Breast epithelium (tissue), 4 donors: ENCODE measurements around the gene MCRIP2. TPM values are rescaled to one million over a fixed set of nuclear protein-coding genes. Genes with fewer than 3 reads are reported as not detected.

Experiments
- DNase-seq, 2 donors: peaks; one replicate each; pipeline ENCODE4 v3.0.0-alpha.2; 2019; ENCODE audit warnings: low spot score in 2 of 2
- H3K27ac ChIP-seq, 2 donors: fragments of 200-600 bp; sonication (generic) in 1 of 2; one replicate each; pipeline ENCODE4 v1.5.1; 2016 to 2019; ENCODE audit warnings: mild to moderate bottlenecking in 1 of 2
- H3K27me3 ChIP-seq, 2 donors: fragments of 200-600 bp; sonication (generic) in 1 of 2; one replicate each; pipeline versions ENCODE4 v1.5.1 to v1.6.0; 2017 to 2019; ENCODE audit warnings: control low read depth in 1 of 2, mild to moderate bottlenecking in 1 of 2
- H3K36me3 ChIP-seq: fragments of 200-600 bp; one replicate; pipeline ENCODE4 v1.5.1; 2019
- H3K4me1 ChIP-seq, 2 donors: fragments of 200-600 bp; sonication (generic); one replicate each; pipeline ENCODE4 v1.5.1; 2016 to 2019; ENCODE audit warnings: control low read depth in 1 of 2
- H3K4me3 ChIP-seq, 3 donors: fragments of 200-600 bp; sonication (generic); 1 replicate in 2 of 3; 2 replicates in 1 of 3; pipeline ENCODE4 v1.5.1; 2016 to 2019; ENCODE audit warnings: mild to moderate bottlenecking in 3 of 3, moderate library complexity in 2 of 3
- H3K9me3 ChIP-seq, 2 donors: fragments of 200-600 bp; sonication (generic) in 1 of 2; one replicate each; pipeline ENCODE4 v1.5.1; 2016 to 2019; ENCODE audit warnings: control low read depth in 1 of 2
- POLR2A ChIP-seq: fragments of 450-650 bp; IDR thresholded peaks from one replicate; pipeline ENCODE4 v1.6.1; 2016; ENCODE audit warnings: antibody characterized with exemption, mild to moderate bottlenecking, moderate library complexity
- POLR2AphosphoS5 ChIP-seq, 3 donors: sonication (generic); formaldehyde crosslinking; IDR thresholded peaks; one replicate each; pipeline ENCODE4 v1.6.1; 2017; ENCODE audit warnings: antibody characterized with exemption in 3 of 3
- intact Hi-C: fragments of 100-400 bp; cut with DNase I; formaldehyde crosslinking; loops from one replicate; pipeline ENCODE4 v1.15.1; 2023; ENCODE audit warnings: low total_unique reads
- total RNA-seq, 3 donors: library from RNA; depleted of rRNA; stranded (reverse); fragments of >200 nt; gene quantifications; one replicate each; pipeline ENCODE4 v1.1.0, GENCODE V29; 2016
- TF ChIP-seq, protein P1 (sequence below), 3 donors: fragments of 450-650 bp; IDR thresholded peaks; one replicate each; pipeline ENCODE4 v1.5.1; 2016 to 2017; ENCODE audit warnings: antibody characterized with exemption in 3 of 3, mild to moderate bottlenecking in 3 of 3, moderate library complexity in 3 of 3

The MCRIP2 gene
- total RNA-seq, 3 donors from 2014 or later = 26.8 to 39.7 (median 34.9) TPM

DNA sequence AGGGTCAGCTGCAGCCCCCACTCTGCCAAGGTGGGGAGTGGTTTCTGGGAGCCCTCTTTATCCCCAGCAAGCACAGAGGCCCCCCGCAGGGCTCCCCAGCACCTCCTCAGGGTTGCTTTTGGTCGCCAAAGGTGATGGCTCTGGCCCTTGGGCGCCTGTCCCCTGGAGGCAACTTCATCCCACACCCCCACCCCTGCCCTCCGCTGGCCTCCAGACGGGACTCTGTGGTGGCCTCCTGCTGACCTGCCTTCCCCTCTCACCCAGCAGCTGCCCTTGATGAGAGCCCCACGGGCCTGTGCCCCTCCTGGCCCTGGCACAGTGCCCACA, 18.5 kb downstream of the MCRIP2 start:
- Histone ChIP-seq H3K4me3 (peak overlapping the region in 1 of 3 donors; percentile 58), H3K27ac (peak overlapping the region; percentile 60 to 84)

DNA sequence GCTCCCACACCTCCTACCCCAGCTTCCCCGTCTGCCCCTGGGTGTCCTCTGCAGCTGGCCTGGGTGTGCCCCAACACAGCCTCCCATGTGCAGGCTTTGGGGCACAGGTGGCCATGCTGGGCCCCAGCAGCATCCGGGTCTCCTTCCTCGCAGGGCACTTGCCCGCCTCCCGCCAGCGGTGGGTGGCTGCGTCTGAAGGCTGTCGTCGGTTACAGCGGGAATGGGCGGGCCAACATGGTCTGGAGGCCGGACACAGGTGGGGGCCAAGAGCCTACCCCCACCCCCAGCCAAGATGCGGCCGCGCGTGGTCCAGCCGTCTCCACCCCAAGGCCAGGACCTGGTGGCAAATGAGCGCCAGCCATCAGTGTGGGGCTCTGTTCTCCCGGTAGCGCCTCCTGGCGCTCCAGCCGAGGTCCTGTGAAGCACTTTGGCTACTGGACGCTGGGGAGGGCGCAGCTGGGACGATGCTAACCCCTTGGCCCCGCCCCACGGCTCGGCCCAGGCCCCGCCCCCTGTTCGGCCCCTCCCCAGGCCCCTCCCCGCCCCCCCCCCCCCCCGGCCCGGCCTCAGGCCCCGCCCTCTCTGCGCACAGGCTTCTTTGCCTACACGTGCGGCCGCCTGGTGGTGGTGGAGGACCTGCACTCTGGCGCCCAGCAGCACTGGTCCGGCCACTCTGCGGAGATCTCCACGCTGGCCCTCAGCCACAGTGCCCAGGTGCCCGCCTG, 19.0 kb downstream of the MCRIP2 start:
- peak; percentile 78 to 83 for DNase-seq
- peaks cover 0 to 6% of the 10 kb centered on the region in 2 donors for H3K4me1 ChIP-seq
- H3K4me3 ChIP-seq = peak overlapping the region in 2 of 3 donors; percentile 32 to 58
- H3K9me3 ChIP-seq = no peaks in the 10 kb centered on the region
- H3K27ac ChIP-seq = peak overlapping the region; percentile 60 to 84
- no peaks in the 10 kb centered on the region for H3K36me3 ChIP-seq
- intact Hi-C loops = no loop called here
- H3K27me3 ChIP-seq = no peaks in the 10 kb centered on the region
- TF ChIP-seq POLR2A = no peak
- peak in 1 of 3 donors; percentile 15 for TF ChIP-seq POLR2AphosphoS5 (IDR thresholded peaks at IDR 0.05)
- TF ChIP-seq, protein P1, sequence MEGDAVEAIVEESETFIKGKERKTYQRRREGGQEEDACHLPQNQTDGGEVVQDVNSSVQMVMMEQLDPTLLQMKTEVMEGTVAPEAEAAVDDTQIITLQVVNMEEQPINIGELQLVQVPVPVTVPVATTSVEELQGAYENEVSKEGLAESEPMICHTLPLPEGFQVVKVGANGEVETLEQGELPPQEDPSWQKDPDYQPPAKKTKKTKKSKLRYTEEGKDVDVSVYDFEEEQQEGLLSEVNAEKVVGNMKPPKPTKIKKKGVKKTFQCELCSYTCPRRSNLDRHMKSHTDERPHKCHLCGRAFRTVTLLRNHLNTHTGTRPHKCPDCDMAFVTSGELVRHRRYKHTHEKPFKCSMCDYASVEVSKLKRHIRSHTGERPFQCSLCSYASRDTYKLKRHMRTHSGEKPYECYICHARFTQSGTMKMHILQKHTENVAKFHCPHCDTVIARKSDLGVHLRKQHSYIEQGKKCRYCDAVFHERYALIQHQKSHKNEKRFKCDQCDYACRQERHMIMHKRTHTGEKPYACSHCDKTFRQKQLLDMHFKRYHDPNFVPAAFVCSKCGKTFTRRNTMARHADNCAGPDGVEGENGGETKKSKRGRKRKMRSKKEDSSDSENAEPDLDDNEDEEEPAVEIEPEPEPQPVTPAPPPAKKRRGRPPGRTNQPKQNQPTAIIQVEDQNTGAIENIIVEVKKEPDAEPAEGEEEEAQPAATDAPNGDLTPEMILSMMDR (IDR thresholded peaks at IDR 0.05) = peak in 2 of 3 donors; percentile 55 to 66

More for the DNA sequence above, 18.5 kb downstream of the MCRIP2 start:
- Histone ChIP-seq H3K27me3 (no peaks in the 10 kb centered on the region), H3K9me3 (no peaks in the 10 kb centered on the region), H3K36me3 (no peaks in the 10 kb centered on the region), H3K4me1 (peaks cover 0 to 6% of the 10 kb centered on the region in 2 donors)
- TF ChIP-seq POLR2A (no peak), POLR2AphosphoS5 (IDR thresholded peaks at IDR 0.05) (no peak)
- TF ChIP-seq, protein P1 (IDR thresholded peaks at IDR 0.05) = no peak
- DNase-seq = no peak
- intact Hi-C loops = no loop called here

DNA sequence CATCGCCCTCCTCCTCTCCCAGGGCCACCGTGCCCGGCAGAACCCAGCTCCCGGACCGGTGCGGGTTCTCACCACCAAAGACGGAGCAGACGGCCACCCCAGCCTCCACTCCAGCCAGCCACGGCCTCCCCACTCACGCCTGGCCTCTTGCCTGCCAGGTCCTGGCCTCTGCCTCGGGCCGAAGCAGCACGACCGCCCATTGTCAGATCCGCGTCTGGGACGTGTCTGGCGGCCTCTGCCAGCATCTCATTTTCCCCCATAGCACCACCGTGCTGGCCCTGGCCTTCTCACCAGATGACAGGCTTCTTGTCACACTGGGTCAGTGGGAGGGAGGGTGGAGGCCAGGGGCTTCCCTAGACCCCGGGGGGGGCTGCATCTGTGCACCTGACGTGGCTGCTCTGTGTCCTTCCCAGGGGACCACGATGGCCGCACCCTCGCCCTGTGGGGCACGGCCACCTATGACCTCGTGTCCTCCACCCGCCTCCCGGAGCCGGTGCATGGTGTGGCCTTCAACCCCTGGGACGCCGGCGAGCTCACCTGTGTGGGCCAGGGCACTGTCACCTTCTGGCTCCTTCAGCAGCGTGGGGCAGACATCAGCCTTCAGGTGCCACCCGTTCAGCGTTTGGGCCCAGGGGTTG, 19.7 kb downstream of the MCRIP2 start:
- no peak for DNase-seq
- peak overlapping the region; percentile 40 to 77 for H3K27ac ChIP-seq
- intact Hi-C loops = no loop called here
- H3K27me3 ChIP-seq = no peaks in the 10 kb centered on the region
- TF ChIP-seq POLR2A = no peak
- TF ChIP-seq, protein P1 (IDR thresholded peaks at IDR 0.05) = peak; percentile 2 to 55 (median 7)
- H3K4me3 ChIP-seq = peak overlapping the region in 2 of 3 donors; percentile 32 to 58
- H3K9me3 ChIP-seq = no peaks in the 10 kb centered on the region
- H3K4me1 ChIP-seq = peaks cover 0 to 6% of the 10 kb centered on the region in 2 donors
- no peaks in the 10 kb centered on the region for H3K36me3 ChIP-seq

DNA sequence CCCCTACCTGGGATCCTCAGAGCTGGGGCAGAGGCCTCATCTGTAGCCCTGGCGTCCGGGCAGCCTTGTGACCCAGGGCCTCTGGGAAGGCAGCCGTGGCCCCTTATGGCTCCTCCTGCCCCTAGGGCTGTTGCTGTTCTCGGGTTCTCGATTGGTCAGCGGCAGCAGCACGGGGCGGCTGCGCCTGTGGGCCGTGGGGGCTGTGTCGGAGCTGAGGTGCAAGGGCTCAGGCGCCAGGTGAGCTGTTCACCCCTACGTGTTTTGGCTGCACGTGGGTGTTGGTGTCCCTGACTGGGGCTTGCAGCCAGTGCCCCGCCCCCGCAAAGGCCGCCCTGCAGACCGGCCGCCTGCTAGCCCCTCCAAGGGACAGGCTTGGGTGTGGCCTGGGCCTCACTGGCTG, 20.5 kb downstream of the MCRIP2 start:
- no peaks in the 10 kb centered on the region for H3K36me3 ChIP-seq
- intact Hi-C loops = no loop called here

More for the DNA sequence above, 20.5 kb downstream of the MCRIP2 start:
- Histone ChIP-seq H3K9me3 (no peaks in the 10 kb centered on the region), H3K27me3 (no peaks in the 10 kb centered on the region), H3K4me1 (peaks cover 0 to 6% of the 10 kb centered on the region in 2 donors), H3K4me3 (no peak overlapping the region), H3K27ac (no peak overlapping the region)
- DNase-seq = no peak
- TF ChIP-seq, protein P1 (IDR thresholded peaks at IDR 0.05) = no peak
- TF ChIP-seq POLR2A (no peak), POLR2AphosphoS5 (IDR thresholded peaks at IDR 0.05) (no peak)
